GM18511 (cell line): Measurements from ENCODE around the gene SERINC2.
"Not testable (repeated sequence)": the region's sequence is repeated elsewhere in the genome, so short reads cannot be mapped to it uniquely, and the experiment has no call there.

Source experiments
- ATAC-seq: cut with Tn5 transposase; IDR thresholded peaks from one replicate; pipeline ENCODE4 v1.9.1; 2021; ENCODE audit warnings: mild to moderate bottlenecking, moderate library complexity; ENCODE audit not compliant: unreplicated experiment

The SERINC2 gene

DNA sequence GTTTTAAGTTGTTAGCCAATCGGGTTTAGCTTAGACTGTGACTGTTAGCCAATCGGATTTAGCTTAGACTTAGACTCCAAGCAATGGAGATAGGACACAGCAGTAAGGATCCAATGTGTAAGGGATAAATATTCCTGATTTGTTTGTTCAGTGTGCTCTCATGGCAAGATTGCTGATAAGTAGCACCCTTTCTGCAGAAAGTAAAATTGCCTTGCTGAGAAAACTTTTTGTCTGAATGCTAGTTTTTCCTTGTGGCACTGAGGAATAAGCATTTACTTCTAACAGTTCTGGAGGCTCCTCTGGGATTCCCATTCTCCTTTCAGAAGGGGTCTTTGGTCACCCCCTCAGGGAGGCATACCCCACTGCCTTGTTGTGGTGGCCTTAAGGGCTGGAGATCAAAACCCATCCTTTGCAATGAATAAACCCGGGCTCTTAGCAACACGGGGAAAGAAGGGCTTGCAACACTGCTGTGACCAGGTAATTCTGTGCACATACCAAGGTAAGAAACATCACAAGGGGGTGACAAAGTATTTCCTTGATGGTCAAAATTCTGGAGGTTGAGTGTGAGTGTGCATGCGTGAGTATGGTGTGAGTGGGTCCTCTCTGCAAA, 45.4 kb downstream of the SERINC2 start:
- no peak for ATAC-seq

- ATAC-seq = no peak
Observed at GRCh38 chr1:31460027-31460426, 47.0 kb downstream of the SERINC2 start.

GRCh38 chr1:31467005-31467674, 54.1 kb downstream of the SERINC2 start:
- no peak for ATAC-seq

GRCh38 chr1:31470794-31471315, 57.8 kb downstream of the SERINC2 start:
- no peak for ATAC-seq

DNA sequence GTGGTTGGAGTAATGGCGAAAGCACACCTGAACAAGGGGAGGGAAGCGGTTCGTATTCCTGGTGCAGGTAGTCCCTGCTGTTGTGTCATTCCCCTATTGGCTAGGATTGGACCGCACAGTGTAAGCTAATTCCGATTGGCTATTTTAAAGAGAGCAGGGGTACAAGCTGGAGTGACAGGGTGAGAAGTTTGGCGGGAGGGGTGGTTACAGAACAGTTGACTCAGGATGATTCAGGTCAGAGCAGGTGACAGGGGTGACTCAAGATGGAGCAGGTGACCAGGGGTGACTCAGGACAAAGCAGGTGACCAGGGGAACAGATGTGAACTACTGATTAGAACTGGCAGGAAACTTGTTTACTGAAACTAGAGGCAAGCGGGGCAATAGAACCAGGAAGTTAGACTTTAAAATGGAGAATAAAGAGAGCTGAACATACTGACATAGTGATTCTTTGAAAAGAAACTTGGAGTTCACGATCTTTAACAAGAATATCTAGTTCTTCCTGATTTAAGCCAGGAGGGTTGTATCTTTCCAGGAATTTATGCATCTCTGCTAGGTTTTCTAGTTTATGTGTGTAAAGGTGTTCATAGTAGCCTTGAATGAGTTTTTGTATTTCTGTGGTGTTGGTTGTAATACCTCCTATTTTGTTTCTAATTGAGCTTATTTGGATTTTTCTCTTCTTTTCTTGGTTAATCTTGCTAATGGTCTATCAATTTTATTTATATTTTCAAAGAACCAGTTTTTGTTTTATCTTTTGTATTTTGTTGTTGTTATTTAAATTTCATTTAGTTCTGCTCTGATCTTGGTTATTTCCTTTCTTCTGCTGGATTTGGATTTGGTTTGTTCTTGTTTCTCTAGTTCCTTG, 58.7 kb downstream of the SERINC2 start:
- ATAC-seq = not testable (repeated sequence)

DNA sequence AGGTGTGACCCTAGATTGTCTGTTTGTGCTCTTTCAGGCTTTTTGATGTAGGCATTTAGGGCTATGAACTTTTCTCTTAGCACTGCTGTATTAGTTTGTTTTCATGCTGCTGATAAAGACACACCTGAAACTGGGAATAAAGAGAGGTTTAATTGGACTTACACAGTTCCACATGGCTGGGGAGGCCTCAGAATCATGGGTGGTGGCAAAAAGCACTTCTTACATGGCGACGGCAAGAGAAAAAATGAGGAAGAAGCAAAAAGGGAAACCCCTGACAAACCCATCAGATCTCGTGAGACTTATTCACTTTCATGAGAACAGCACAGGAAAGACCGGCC, 59.3 kb downstream of the SERINC2 start:
- not testable (repeated sequence) for ATAC-seq

GRCh38 chr1:31472673-31473072, 59.7 kb downstream of the SERINC2 start:
- ATAC-seq = not testable (repeated sequence)

GRCh38 chr1:31473508-31473907, 60.5 kb downstream of the SERINC2 start:
- not testable (repeated sequence) for ATAC-seq

- not testable (repeated sequence) for ATAC-seq
Observed at GRCh38 chr1:31474567-31474966, 61.6 kb downstream of the SERINC2 start.

- peak; percentile 83 for ATAC-seq
Observed at GRCh38 chr1:31476891-31477846, 64.2 kb downstream of the SERINC2 start.

DNA sequence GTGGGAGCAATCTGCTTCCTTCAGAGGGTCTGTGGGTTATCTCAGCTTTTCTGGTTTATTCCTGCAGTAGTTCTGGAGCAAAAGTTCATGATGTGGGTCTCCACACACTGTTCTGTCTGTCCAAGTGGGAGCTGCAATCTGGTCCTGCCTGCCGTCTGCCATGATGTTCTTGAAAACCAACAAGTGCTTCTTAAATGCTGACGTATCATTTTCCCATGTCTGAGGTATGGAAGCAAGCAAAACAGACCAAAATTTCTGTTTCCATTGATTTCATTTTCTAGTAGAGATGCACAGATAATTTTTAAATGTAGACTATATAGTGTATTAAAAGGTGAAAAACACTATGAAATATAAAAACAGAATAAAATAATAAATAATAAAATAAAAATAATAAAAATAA, 65.2 kb downstream of the SERINC2 start:
- no peak for ATAC-seq

GRCh38 chr1:31479811-31480210, 66.8 kb downstream of the SERINC2 start:
- no peak for ATAC-seq

DNA sequence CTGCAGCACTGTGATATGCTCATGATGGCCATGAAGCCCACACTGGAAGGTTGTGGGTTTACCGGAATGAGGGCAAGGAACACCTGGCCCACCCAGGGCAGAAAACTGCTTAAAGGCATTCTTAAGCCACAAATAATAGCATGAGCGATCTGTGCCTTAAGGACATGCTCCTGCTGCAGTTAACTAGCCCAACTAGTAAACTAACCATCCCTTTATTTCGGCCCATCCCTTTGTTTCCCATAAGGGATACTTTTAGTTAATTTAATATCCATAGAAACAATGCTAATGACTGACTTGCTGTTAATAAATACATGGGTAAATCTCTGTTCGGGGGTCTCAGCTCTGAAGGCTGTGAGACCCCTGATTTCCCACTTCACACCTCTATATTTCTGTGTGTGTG, 67.4 kb downstream of the SERINC2 start:
- not testable (repeated sequence) for ATAC-seq

- ATAC-seq = peak; percentile 36
Observed at GRCh38 chr1:31482482-31483011, 69.5 kb downstream of the SERINC2 start.

GRCh38 chr1:31483012-31483946, 70.3 kb downstream of the SERINC2 start:
- peak; percentile 84 for ATAC-seq
